Myocyte (in vitro differentiated cells): ENCODE data around the gene COG1. TPM values are rescaled to one million over a fixed set of nuclear protein-coding genes. Genes with fewer than 3 reads are reported as not detected.

ENCODE experiments used
- DNase-seq: peaks from one replicate; pipeline ENCODE4 v3.0.0-alpha.2; 2012; ENCODE audit warnings: low read depth
- total RNA-seq: library from RNA; depleted of rRNA; stranded (reverse); fragments of >200 nt; gene quantifications from 2 replicates; pipeline ENCODE4 v1.2.3, GENCODE V29; 2014

COG1 gene
- total RNA-seq, 1 donor from 2014 or later: 38.9 TPM

DNA sequence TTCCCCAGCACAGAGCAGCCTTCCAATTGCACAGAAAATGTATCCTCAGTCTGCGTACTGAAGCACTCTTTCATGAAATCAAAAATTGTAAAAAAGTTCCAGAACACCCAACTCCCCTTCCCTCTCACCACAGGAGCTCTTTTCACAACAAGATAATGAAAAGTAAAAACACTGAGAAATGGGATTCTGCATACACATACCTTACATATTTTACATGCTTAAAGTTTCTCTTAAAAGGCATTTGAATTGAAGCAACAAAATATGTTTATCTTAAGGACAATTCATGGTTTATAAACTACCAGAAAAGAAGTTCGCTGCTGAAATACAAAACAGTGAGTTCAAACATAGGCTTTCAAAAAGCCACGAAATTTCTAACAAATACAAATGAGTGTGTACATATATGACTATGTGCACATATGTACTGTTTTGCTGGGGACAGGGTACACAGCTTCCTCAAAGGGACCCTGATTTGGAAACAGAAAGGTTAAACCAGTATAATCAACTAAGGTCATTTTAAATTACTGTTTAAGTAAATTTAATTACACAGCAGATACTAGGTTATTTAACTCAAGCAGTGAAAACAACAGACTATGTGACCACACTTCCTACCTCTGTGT, 33.8 kb downstream of the COG1 start:
- no peak for DNase-seq

DNA sequence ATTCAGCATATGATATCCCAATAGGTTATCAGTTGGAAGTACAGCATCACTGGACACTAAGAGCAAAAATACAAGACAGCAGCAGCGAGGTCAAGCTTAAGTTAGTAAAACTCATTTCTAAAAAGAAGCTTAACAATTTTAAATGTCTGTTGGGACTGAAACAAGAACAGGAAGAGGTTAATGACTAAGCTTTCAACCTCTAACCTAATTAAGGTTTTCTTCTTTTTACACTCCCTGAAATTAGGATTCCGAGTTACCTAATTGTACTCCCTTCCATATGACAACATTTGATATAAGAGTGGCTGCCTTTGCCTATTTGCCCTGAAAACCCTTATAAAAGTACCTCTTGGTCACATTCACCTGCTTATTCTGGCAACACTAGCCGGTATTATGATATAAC, 34.5 kb downstream of the COG1 start:
- no peak for DNase-seq

DNA sequence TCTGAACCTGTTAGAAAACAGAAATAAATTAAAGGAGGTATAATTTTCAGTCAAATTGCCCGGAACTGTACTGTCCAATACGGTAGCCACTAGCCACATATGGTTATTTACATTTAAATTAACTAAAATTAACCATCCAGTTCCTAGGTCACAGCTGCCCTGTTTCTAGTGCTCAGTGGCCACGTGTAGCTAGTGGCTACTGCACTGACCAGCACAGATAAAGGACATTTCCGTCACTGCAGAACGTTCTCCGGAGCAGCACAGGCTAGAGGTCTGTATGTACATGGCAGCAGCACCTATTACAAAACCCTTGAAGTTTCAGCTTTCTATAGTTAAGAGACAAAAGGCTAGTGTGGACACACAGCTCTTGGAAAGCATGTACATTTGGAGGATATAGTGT, 35.1 kb downstream of the COG1 start:
- peak; percentile 36 for DNase-seq

DNA sequence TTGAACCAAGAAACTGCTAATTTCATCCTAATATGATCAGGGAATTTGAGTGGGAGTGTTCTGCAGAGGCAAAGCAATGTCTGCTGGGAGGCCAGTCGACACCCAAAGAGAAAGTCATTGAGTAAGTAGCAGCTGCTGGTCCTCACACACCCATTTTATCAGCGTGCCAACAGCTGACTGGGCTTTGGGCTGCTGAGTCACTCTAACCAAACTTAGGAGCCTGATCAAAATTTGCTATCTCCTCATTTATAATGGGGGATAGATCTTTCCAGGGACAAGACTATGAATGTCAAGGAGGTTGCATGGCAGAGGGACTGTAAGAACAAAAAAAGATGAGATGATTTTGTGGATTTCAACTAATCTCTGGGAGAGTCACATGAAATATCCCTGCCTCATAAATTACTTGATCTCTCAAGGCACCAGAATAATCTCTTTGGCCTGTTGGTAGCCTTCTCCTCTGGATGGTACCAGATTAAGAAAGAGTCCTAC, 35.9 kb downstream of the COG1 start:
- DNase-seq: peak; percentile 93

DNA sequence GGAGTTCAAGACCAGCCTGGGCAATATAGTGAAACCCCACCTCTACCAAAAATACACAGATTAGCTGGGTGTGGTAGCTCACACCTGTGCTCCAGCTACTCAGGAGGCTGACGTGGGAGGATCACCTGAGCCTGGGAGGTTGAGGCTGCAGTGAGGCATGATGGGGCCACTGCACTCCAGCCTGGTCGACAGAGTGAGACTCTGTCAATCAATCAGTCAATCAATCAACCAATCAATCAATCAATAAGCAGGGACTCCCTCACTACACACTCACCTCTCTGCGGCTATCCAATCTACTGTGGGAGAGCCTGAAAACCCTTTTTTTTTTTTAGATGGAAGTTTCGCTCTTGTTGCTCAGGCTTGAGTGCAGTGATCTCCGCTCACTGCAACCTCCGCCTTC, 37.2 kb downstream of the COG1 start:
- no peak for DNase-seq

DNA sequence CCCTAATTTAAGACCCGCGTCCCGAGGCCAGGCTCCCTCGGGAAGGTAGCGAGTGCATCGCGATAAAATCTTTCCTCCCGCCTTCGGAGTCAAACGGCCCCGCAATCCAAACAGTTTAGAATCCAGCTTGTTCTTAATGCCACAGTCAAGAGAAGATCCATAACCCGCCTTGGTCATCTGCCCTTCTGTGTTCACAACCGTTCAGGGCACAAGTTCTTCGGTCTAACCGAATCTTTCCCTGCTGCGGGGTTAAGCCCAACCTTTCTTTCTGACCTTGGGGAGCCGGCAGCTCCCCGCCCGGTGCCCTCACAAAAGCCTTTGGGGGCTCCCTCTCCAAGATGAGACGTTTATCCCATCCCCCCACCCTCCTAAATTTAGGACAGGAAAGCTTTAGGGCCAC, 38.5 kb downstream of the COG1 start:
- DNase-seq: peak; percentile 49

DNA sequence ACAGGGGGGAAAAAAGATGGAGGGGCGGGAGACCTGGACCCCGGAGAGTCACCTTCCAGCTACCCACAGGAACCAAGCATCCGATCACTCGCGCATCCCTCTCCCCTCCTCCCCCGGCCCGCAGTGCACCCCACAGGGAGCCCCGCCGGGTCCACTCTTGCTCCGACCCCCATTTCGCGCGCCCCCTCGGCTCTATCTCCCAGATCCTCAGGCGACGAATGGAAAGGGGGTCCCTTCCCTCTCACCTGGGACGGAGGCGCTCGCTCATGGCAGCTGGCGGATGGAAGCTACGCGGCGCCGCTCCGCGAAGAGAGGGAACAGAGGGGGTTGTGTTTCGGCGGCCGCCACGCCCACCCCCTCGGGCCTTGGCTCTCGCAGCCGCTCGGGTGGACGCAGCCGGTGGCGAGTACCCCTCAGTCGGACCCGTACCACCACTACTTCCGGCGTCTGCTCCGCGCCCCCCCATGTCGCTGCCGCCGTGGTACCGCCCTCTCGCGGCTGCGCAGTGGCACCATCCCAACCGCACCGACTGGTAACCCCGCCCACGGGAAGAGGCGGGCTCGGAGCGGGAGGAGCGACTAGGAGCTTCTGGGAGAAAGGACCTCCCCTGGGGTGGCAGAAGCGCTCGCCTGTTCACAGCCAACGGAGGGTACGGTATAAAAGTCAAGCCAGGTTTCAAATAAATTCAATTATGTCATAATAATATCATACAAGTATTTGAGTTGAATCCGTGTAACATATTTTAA, 39.2 kb downstream of the COG1 start:
- DNase-seq: peak; percentile 97

DNA sequence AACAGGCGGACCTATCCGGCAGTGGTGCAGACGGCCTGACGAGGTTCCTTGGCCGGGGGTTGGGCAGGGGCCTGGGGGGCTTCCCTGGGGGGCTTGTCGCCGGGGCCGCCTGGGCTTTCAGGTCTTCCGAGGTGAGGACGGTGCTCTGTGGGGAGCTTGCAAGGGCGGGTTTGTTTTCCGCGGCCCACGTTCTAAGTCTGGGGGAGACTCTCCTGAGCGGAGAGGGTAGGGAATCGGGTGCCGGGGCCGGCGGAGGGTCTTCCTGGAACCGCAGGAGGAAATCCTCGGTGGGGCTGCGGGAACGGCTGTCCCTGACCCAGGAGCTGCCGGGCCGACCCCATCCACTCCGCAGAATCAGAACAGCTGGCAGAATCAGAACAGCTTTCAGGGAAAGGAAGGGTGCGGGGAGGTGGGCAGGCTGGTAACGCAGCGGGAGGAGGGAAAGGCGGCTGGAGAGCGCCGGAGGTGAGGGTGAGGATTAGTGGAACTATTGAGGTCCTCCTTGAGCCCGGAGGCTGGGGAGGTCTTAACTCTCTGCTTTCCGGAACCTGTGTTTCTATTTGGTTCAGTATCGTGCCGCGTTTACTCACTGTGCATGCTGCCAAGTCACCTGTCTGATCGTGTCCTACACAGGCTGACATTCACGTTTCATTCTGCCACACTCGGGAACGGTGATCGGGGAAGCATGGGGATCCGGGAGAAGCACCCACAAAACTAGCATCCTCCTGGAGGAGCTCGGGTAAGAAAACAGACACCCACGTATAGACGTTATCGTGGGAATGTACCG, 39.9 kb downstream of the COG1 start:
- DNase-seq: peak; percentile 46

DNA sequence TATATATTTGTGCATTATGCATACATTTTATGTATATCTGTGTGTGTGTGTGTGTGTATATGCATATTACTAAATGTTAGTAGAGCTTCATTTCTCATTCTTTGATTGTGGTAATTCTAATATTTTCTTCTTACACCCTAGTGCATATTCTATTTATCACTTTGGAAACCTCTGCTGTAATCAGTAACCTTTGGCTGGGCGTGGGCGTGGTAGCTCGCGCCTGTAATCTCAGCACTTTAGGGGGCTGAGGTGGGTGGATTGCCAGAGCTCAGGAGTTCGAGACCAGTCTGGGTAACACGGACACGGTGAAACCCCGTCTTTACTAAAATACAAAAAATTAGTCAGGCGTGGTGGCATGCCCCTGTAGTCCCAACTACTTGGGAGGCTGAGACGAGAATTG, 41.9 kb downstream of the COG1 start:
- DNase-seq: no peak

DNA sequence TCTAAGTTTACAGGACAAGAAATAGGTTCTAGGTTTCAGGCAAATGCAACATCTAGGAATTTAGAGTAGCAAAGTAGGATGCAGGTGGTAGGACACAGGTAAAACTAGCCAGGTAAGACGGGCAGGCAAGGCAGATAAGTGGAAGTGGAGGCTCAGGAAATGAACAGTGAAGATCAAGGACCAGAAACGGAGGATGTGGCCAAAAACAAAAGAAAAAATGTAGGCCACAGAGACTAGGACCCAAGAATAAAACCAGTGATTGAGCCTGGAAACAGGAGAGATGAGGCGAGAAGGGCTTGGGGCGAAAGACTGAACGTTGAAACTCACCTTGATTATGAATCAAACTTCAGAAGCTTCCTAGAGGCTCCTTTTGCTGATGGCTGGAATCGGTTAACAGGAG, 44.9 kb downstream of the COG1 start:
- DNase-seq: no peak

DNA sequence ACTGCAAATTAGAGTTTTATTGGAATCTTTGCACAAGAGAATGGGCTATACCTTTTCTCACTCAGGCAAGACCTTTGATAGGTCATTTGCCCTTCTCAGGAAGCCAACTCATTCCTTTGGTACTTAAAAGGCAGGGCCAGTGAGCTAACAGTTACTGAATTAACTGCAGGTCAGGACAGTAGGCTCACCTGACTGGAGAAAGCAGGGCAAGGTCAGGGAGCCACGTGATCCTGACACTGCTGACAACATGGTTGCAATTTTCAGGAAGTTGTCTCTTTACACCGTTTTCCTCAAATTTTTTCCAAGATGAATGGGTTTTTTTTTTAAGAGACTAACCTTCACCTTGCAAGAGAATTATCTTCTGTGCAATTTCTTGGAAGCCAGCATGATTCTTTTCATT, 47.7 kb downstream of the COG1 start:
- no peak for DNase-seq

DNA sequence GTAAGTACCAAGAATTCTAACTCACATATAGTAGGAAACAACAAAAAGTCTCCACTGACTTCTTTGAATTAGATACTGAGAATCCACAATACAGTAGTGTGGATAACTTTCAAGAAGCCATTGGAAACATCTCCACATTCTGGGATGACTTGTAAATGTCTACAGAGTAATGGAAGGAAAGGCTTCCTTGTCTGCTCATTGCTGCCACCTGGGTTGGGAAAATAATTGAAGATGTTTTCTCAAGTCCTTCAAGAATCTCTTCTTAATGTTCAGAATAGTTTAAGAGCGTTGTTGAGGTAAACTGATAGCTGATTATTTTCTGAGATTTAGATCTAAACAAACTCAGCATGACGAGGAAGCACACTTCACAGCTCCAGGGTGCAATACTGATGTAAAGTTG, 54.9 kb downstream of the COG1 start:
- no peak for DNase-seq

DNA sequence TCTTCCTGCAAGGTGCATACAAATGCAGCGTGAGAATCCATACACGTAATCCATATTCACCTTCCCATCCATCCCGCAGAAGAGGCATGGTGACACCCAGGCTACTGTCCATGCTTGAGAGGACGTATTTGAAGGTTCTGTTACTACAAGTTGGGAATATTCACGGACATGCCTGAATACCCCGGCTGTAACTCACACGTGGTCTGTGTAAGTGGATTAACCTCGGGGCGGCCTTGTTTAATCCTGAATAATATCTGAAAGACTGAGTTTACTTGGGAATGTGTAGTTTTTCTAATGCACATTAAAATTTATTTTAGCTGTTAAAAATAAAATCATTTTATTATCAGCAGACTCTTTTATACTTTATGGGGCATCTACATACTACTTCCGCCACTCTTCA, 55.7 kb downstream of the COG1 start:
- DNase-seq: no peak

DNA sequence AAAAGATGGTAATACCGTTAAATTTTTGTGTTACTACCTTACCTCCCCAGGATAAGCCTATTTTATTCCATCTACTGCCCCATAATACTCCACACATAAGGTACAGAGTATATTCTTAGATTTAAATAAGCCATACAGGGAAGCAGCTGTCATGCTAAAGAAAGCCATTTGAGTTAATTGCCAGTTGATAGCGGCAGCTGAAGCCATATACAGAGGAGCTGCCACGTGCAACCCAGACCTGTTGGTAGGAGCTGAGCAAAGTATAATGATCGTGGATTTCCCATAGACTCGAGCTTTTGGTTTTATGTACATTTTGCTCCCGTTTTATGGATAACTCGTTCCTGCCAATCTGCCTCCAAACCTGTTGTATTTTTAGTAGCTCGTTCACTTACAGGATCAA, 56.8 kb downstream of the COG1 start:
- DNase-seq: no peak

DNA sequence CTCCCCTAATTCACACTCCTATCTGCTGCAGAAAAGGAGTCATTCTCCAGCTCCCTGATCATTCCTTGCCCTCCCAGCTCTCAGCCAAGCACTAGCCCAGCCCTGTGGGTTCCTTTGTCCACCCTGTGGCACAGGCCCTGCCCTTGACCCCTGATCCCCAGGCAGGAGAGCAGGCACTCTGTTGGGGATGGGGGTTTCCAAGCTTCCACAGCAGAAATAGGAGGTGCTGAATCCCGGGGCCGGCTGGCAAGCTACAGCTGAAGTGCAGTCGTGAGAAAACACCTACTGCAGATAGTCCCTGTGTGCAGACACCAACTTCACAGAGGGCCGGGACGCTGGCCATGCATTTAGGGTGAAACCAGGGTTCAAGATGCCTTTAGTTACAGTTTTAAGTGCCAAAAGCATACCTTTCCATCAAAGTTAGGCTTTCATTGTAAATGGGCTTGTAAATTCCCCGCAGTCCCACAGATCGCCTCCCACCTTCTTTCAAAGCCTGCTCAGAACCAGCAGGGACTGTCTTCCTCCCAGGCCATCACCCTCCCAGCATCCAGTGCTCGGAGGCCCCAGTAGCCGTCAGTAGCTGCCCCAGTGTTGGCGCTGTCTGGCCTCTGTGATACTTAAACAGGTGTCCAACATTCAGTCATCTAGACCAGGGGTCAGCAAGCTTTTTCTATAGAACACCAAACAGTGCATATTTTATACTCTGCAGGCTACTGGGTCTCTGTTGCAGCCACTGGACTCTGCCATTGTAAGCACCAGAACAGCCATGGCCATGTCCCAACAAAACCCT, 58.2 kb downstream of the COG1 start:
- no peak for DNase-seq

DNA sequence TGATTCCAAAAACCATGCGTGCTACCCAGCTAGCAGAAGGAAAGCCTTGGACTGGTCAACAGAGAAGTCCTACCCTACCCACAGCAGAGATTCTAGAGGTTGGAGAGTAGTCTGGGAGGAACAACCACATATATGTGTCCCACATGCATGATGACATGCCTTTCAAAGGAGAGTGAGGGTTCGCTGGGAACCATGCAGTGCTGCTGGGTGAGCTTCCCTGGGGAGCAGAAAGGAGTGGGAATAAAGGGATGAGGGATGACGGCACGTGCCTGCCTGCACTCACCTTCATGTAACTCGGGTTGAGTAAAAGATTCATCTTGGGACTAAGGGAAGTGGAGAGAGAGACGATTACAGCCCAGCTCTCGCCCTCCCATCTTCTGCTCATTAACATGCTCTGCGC, 59.0 kb downstream of the COG1 start:
- no peak for DNase-seq

DNA sequence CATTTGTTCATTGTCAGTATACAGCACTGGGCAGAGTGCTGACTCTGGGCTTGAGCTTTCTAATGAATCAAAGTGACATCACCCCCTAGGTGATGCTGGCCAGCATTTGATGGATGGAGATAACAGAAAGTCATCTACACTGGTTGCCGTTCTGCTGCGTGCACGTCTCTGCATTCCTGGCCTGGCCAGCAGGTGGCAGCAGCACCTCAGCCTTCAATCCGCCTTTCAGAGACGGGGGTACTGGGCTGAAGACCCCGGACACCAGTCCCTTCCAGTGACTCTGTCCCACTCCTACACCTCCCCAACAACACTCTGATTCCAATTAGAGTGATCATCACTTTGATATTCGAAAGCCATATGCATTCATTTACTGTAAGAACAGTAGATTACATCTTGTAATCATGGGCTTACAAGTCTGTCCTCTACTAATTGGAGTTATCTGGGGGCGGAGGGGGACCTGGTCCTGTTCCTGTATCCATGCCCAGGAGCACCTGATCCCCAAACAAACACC, 62.9 kb downstream of the COG1 start:
- peak; percentile 47 for DNase-seq

DNA sequence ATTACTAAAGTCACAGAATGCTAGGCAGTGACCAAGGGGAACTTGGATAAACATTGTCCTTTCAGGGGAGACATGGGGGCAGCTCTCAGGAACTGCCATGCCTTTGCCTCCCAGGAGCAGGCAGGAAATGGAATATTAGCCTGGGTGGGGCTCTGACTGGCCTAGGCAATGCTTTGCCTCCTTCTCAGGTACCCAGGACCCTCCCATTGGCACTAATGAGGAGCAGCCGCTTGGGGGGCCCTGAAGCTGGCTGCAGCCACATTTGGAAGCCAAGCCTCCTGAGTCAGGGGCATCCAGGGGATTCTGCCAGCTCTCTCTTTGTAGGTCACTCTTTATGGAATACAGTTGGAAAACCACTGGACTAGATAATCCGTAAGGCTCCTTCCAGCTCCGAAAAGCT, 63.4 kb downstream of the COG1 start:
- no peak for DNase-seq

DNA sequence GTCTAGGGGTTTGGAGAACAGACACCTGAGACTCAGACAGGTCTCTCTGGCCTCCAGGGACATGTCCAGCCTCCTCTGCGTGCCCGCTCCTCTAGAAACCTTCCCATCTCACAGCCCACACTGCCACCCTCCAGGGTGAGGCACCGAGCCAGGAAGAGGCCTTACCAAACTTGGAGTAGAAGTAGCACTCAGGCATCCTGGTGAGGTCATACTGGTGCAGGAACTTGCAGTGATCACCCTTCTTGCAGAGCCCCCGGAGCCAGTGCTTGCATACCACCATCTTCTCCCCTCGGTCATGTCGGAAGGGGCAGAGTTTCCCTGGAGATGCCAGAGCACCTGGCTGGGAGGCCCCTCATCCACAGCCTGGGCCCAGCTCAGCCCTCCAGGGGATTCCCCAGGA, 64.7 kb downstream of the COG1 start:
- no peak for DNase-seq
